Suprapubic skin (tissue), 4 donors: ENCODE measurements around the gene SPACA7. TPM values are rescaled to one million over a fixed set of nuclear protein-coding genes. Genes with fewer than 3 reads are reported as not detected.

Experiments
- DNase-seq, 2 donors: peaks; one replicate each; pipeline ENCODE4 v3.0.0-alpha.2; 2019; ENCODE audit warnings: low spot score in 2 of 2
- H3K27ac ChIP-seq: fragments of 200-600 bp; sonication (generic); one replicate; pipeline ENCODE4 v1.5.1; 2019
- H3K27me3 ChIP-seq: fragments of 200-600 bp; sonication (generic); one replicate; pipeline ENCODE4 v1.5.1; 2019
- H3K36me3 ChIP-seq: fragments of 200-600 bp; sonication (generic); one replicate; pipeline ENCODE4 v1.5.1; 2019
- H3K4me1 ChIP-seq: fragments of 200-600 bp; sonication (generic); one replicate; pipeline ENCODE4 v1.5.1; 2019
- H3K4me3 ChIP-seq: fragments of 200-600 bp; sonication (generic); one replicate; pipeline ENCODE4 v1.5.1; 2019; ENCODE audit warnings: mild to moderate bottlenecking
- H3K9me3 ChIP-seq: fragments of 200-600 bp; sonication (generic); one replicate; pipeline ENCODE4 v1.5.1; 2019
- EP300 ChIP-seq: sonication (generic); formaldehyde crosslinking; IDR thresholded peaks from one replicate; pipeline ENCODE4 v1.6.1; 2017; ENCODE audit warnings: antibody characterized with exemption
- POLR2A ChIP-seq, 2 donors: fragments of 450-650 bp; IDR thresholded peaks; one replicate each; pipeline ENCODE4 v1.6.1; 2017; ENCODE audit warnings: antibody characterized with exemption in 2 of 2, mild to moderate bottlenecking in 2 of 2, moderate library complexity in 2 of 2
- POLR2AphosphoS5 ChIP-seq, 3 donors: sonication (generic); formaldehyde crosslinking; IDR thresholded peaks; one replicate each; pipeline ENCODE4 v1.6.1; 2017; ENCODE audit warnings: antibody characterized with exemption in 3 of 3
- WGBS: methylation state at CpG from one replicate; pipeline ENCODE4 v1.1.5; 2018; 5-methylcytosine and 5-hydroxymethylcytosine counted together
- total RNA-seq, 4 donors: library from RNA; depleted of rRNA; stranded (reverse); fragments of >200 nt; gene quantifications; one replicate each; pipeline ENCODE4 v1.1.0, GENCODE V29; 2016
- TF ChIP-seq, protein P1 (sequence below), 2 donors: fragments of 200-600 bp in 1 of 2; fragments of 450-650 bp in 1 of 2; sonication (generic) in 1 of 2; IDR thresholded peaks; one replicate each; pipeline ENCODE4 v1.5.1; 2016 to 2019; ENCODE audit warnings: antibody characterized with exemption in 2 of 2, mild to moderate bottlenecking in 1 of 2, moderate library complexity in 1 of 2

SPACA7 gene
- total RNA-seq, 4 donors from 2014 or later: not detected

DNA sequence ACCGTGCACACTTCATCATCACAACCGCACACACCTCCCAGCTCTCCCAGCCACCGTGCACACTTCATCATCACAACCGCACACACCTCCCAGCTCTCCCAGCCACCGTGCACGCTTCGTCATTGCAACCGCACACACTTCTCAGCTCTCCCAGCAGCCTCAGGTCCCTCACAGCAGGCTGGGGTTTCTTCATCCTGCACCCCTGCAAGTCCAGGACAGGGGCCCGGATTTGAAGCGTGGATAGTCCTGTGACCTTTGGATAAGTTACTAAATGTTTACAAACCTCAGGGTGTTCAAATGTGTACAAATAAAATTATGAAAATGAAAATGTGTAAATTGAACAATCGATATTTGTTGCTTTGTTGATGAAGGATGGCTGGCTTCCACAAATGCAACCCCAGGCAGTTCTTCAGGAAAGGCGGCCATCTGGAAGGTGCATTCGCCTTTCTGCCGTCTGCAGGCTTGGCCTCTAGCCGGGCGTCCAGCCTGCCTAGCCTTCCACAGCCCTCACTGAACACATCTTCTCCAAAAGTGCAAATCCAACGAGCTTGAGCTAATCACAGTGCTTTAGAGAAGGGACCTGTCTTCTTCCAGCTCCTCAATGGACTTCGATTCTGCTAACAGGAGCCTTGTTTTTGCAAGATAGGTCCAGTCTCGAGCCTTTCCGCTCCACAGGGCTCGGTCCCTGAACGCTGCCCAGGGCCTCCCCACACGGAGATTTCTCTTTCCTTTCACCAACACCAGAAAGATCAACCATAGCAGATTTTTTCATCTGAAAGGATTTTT is 74.2 kb downstream of the SPACA7 start:
- Histone ChIP-seq H3K4me3 (no peak overlapping the region), H3K9me3 (no peaks in the 10 kb centered on the region), H3K36me3 (no peaks in the 10 kb centered on the region), H3K4me1 (no peaks in the 10 kb centered on the region), H3K27ac (no peak overlapping the region), H3K27me3 (peaks cover 26% of the 10 kb centered on the region)
- WGBS: 83% methylated on average over 22 of the region's 23 CpGs
- TF ChIP-seq, protein P1, sequence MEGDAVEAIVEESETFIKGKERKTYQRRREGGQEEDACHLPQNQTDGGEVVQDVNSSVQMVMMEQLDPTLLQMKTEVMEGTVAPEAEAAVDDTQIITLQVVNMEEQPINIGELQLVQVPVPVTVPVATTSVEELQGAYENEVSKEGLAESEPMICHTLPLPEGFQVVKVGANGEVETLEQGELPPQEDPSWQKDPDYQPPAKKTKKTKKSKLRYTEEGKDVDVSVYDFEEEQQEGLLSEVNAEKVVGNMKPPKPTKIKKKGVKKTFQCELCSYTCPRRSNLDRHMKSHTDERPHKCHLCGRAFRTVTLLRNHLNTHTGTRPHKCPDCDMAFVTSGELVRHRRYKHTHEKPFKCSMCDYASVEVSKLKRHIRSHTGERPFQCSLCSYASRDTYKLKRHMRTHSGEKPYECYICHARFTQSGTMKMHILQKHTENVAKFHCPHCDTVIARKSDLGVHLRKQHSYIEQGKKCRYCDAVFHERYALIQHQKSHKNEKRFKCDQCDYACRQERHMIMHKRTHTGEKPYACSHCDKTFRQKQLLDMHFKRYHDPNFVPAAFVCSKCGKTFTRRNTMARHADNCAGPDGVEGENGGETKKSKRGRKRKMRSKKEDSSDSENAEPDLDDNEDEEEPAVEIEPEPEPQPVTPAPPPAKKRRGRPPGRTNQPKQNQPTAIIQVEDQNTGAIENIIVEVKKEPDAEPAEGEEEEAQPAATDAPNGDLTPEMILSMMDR (IDR thresholded peaks at IDR 0.05): no peak
- no peak for TF ChIP-seq POLR2AphosphoS5 (IDR thresholded peaks at IDR 0.05)
- no peak for TF ChIP-seq EP300
- no peak for TF ChIP-seq POLR2A (IDR thresholded peaks at IDR 0.05)
- no peak for DNase-seq

DNA sequence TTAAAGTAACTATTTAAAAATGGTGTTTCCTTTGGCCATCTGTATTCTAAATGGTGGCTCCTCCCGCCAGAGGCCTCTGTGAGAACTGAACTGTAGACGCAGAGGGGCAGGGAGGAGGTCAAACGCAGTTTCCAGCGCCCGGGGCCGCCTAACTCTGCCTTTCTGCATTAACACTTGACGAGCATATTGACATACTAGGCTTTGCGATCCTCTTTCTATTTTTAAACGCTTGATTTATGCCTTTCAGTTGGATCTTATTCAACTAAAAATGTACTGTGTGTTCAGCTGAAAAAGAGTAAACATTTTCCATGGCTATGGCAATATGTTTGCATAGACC is 74.7 kb downstream of the SPACA7 start:
- WGBS: 36% methylated on average over 9 of the region's 9 CpGs
- H3K9me3 ChIP-seq: no peaks in the 10 kb centered on the region
- TF ChIP-seq, protein P1 (IDR thresholded peaks at IDR 0.05): no peak
- TF ChIP-seq EP300 (no peak), POLR2A (IDR thresholded peaks at IDR 0.05) (no peak), POLR2AphosphoS5 (IDR thresholded peaks at IDR 0.05) (no peak)
- H3K4me1 ChIP-seq: no peaks in the 10 kb centered on the region
- DNase-seq: no peak
- no peak overlapping the region for H3K27ac ChIP-seq
- H3K4me3 ChIP-seq: no peak overlapping the region
- no peaks in the 10 kb centered on the region for H3K36me3 ChIP-seq
- H3K27me3 ChIP-seq: peaks cover 21% of the 10 kb centered on the region

DNA sequence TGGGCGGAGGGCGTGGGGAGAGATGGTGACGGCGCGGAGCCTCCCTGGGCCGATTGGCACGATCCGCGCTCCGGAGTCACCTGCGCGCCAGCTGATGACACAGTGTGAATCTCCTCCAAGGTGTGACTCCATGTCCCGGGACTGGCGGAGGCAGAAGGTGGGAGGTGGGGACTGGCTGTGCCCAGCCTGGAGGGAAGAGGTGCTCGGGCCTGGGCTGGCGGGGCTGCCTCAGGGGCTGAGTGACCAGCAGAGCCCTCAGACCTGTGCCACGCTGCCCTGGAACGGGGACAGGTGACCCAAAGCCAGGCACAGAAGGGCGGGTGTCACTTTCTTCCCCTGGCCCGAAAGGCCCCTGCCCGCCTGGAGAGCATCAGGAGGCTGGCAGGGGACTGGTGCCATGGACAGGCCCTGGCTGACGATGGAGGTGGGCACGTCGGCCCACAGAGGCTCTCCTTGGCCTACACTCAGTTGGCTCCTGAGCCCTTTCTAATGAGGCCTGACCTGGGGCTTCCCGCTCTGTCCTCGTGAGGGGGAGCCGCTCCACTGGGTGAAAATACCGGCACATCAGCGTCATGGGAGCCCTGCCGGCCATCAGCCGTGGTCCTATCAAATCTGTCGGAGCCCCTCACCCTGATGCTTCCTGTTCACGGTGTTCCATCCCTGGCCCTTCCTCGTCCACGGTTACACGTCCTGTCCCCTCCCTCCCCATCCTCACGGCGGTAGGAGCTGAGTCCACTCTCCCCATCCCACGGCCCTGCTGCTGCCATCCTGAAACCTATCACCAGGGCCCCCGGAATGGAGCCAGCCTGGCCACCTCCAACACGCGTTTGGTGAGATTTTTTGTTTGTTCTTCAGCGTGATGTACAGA is 75.6 kb downstream of the SPACA7 start:
- Histone ChIP-seq H3K9me3 (no peaks in the 10 kb centered on the region), H3K36me3 (no peaks in the 10 kb centered on the region), H3K27me3 (peaks cover 19% of the 10 kb centered on the region), H3K4me1 (no peaks in the 10 kb centered on the region), H3K27ac (no peak overlapping the region), H3K4me3 (no peak overlapping the region)
- TF ChIP-seq, protein P1 (IDR thresholded peaks at IDR 0.05): no peak
- no peak for TF ChIP-seq POLR2AphosphoS5 (IDR thresholded peaks at IDR 0.05)
- no peak for TF ChIP-seq EP300
- no peak for TF ChIP-seq POLR2A (IDR thresholded peaks at IDR 0.05)
- DNase-seq: peak in 1 of 2 donors; percentile 65
- WGBS: 84% methylated on average over 29 of the region's 43 CpGs

DNA sequence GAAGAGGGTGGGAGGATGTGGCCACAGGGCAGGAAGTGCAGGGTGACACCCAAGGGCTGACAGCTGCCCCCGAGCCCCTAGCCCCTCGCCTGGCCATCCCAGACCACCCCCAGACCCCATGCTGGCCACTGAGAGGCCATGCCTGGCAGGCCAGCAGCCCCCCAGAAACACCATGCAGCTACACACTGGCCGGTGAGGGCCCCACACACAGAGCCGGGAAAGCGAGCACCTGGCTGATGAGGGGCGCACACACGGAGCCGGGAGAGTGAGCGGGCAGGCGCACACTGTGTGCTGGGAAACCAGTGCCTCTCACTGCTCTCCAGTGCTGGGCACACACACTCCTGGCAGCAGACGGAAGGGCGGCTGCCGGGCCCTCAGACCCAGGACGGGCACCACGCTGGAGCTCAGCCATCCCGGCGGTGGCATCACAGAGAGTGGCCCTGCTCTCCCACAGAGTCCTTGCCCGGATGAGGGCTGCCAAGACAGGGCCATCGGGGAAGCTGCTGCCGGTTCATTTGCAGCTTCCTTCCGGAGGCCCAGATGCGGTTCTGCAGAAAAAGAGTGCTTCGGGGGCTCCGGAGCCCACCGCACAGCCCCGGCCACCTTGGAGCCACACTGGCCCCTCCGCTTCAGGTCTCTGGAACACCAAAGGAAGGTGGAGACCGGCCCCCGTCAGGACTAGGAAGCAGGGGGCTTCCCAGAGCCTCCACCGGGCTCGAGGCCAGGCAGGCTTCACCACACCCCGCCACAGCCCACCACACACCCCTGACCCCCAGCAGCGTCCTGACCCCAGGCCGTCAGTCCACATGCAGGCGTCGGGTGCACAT is 76.4 kb downstream of the SPACA7 start:
- TF ChIP-seq, protein P1 (IDR thresholded peaks at IDR 0.05): no peak
- no peak for TF ChIP-seq POLR2AphosphoS5 (IDR thresholded peaks at IDR 0.05)
- no peak for TF ChIP-seq POLR2A (IDR thresholded peaks at IDR 0.05)
- no peak for TF ChIP-seq EP300
- peaks cover 18% of the 10 kb centered on the region for H3K27me3 ChIP-seq
- DNase-seq: no peak

More for the DNA sequence above, 76.4 kb downstream of the SPACA7 start:
- Histone ChIP-seq H3K27ac (no peak overlapping the region), H3K4me3 (no peak overlapping the region), H3K4me1 (no peaks in the 10 kb centered on the region), H3K9me3 (no peaks in the 10 kb centered on the region), H3K36me3 (no peaks in the 10 kb centered on the region)
- WGBS: 87% methylated on average over 15 of the region's 36 CpGs
